ENCODE results near the gene PDZD11. TPM values are rescaled to one million over a fixed set of nuclear protein-coding genes. Genes with fewer than 3 reads are reported as not detected.

Gene PDZD11
- total RNA-seq, 1 experiment from 2014 or later = 29.6 TPM

DNA sequence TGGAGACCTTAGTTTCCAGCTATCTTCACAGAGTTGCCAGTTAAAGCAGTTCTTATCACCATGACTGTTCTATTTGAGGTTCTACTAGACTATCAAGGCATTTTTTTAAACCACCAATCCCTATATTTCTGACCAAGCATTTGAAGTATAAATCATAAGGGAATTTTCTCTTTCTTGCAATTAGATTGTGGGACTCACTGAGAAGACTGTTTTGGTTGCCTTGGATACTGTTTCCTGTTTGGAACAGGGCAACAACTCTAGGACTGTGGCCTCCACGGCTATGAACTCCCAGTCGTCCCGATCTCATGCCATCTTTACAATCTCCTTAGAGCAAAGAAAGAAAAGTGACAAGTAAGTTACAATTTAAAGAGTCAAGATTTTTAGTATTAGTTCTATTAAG lies 12.0 kb upstream of the PDZD11 start:
- Histone ChIP-seq H3K9me2 (ENCODE audit: insufficient read depth) (no peaks in the 10 kb centered on the region), H3K4me3 (replicated peaks in 1 of 2; ENCODE audit: low read depth in 1 of 2, low read length in 2 of 2) (no peak overlapping the region), H3K4me1 (ENCODE audit: control insufficient read depth in 1 of 2, insufficient read depth in 2 of 2, low read length in 2 of 2) (no peaks in the 10 kb centered on the region), H4K20me1 (ENCODE audit: insufficient read depth) (no peaks in the 10 kb centered on the region), H3K9ac (ENCODE audit: low read length) (no peak overlapping the region), H3K36me3 (ENCODE audit: control insufficient read depth in 1 of 2, insufficient read depth in 2 of 2, low read length in 2 of 2) (peaks cover 5 to 15% of the 10 kb centered on the region in 2 experiments; a peak in 2 of 4 replicates), H3K27ac (ENCODE audit: low read depth, low read length) (no peak overlapping the region), H2AFZ (ENCODE audit: low read depth, low read length, poor library complexity, severe bottlenecking) (no peak overlapping the region), H3K27me3 (ENCODE audit: insufficient read depth, low read length) (no peaks in the 10 kb centered on the region), H3K4me2 (ENCODE audit: low read length) (no peak overlapping the region), H3K9me3 (ENCODE audit: control insufficient read depth in 1 of 2, insufficient read depth in 1 of 2, low read depth in 1 of 2, low read length in 2 of 2) (no peaks in the 10 kb centered on the region), H3K79me2 (ENCODE audit: insufficient read depth, low read length) (peaks cover 49% of the 10 kb centered on the region)
- ChIA-PET CTCF (no interaction called here), RAD21 (ENCODE audit: low non-redundant PET in 1 of 2, low total read pairs in 2 of 2, uncharacterized antibody in 2 of 2, unreplicated experiment in 2 of 2) (no interaction called here), POLR2A (no interaction called here)
- DNase-seq (ENCODE audit: low read depth, low spot score) = no peak
- no peak for TF ChIP-seq SRF (IDR thresholded peaks at IDR 0.05; ENCODE audit: low read depth)
- no peak for TF ChIP-seq ZNF274 (IDR thresholded peaks at IDR 0.05; ENCODE audit: low read depth, low read length)
- TF ChIP-seq FOSL1 (IDR thresholded peaks at IDR 0.05; ENCODE audit: low read depth) = no peak
- TF ChIP-seq EGR1 (IDR thresholded peaks at IDR 0.05; ENCODE audit: low read depth) = no peak
- TF ChIP-seq TCF7L2 (IDR thresholded peaks at IDR 0.05; ENCODE audit: borderline replicate concordance, extremely low read depth, insufficient read depth, insufficient read length) = no peak
- TF ChIP-seq EZH2 (IDR thresholded peaks at IDR 0.05) = no peak
- TF ChIP-seq, protein P1, sequence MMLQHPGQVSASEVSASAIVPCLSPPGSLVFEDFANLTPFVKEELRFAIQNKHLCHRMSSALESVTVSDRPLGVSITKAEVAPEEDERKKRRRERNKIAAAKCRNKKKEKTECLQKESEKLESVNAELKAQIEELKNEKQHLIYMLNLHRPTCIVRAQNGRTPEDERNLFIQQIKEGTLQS (IDR thresholded peaks at IDR 0.05) = no peak
- TF ChIP-seq, protein P2, sequence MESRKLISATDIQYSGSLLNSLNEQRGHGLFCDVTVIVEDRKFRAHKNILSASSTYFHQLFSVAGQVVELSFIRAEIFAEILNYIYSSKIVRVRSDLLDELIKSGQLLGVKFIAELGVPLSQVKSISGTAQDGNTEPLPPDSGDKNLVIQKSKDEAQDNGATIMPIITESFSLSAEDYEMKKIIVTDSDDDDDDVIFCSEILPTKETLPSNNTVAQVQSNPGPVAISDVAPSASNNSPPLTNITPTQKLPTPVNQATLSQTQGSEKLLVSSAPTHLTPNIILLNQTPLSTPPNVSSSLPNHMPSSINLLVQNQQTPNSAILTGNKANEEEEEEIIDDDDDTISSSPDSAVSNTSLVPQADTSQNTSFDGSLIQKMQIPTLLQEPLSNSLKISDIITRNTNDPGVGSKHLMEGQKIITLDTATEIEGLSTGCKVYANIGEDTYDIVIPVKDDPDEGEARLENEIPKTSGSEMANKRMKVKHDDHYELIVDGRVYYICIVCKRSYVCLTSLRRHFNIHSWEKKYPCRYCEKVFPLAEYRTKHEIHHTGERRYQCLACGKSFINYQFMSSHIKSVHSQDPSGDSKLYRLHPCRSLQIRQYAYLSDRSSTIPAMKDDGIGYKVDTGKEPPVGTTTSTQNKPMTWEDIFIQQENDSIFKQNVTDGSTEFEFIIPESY (IDR thresholded peaks at IDR 0.05; ENCODE audit: extremely low read depth, insufficient replicate concordance, low read length) = no peak
- no peak for TF ChIP-seq CBX3 (IDR thresholded peaks at IDR 0.05; ENCODE audit: low read depth)
- TF ChIP-seq SIN3A (IDR thresholded peaks at IDR 0.05; ENCODE audit: low read depth) = no peak
- no peak for TF ChIP-seq JUND (IDR thresholded peaks at IDR 0.05)
- TF ChIP-seq, protein P3, sequence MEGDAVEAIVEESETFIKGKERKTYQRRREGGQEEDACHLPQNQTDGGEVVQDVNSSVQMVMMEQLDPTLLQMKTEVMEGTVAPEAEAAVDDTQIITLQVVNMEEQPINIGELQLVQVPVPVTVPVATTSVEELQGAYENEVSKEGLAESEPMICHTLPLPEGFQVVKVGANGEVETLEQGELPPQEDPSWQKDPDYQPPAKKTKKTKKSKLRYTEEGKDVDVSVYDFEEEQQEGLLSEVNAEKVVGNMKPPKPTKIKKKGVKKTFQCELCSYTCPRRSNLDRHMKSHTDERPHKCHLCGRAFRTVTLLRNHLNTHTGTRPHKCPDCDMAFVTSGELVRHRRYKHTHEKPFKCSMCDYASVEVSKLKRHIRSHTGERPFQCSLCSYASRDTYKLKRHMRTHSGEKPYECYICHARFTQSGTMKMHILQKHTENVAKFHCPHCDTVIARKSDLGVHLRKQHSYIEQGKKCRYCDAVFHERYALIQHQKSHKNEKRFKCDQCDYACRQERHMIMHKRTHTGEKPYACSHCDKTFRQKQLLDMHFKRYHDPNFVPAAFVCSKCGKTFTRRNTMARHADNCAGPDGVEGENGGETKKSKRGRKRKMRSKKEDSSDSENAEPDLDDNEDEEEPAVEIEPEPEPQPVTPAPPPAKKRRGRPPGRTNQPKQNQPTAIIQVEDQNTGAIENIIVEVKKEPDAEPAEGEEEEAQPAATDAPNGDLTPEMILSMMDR (IDR thresholded peaks at IDR 0.05 in 2 of 3, conservative IDR thresholded peaks at IDR 0.05 in 1 of 3; ENCODE audit: borderline replicate concordance in 1 of 3, insufficient read depth in 1 of 3, low read depth in 2 of 3, low read length in 2 of 3) = no peak
- TF ChIP-seq CEBPB (IDR thresholded peaks at IDR 0.05; ENCODE audit: low read depth) = no peak
- no peak for TF ChIP-seq EZH2phosphoT487 (IDR thresholded peaks at IDR 0.05; ENCODE audit: borderline replicate concordance)
- no peak for ATAC-seq
- intact Hi-C loops (cut with micrococcal nuclease) = no loop called here
- BruUV-seq (replicated peaks) = no TSS peak

Measured in HCT116 (cell line).